NT2/D1 (cell line): Measurements from ENCODE around the gene BMERB1.
"Not testable (repeated sequence)": the region's sequence is repeated elsewhere in the genome, so short reads cannot be mapped to it uniquely, and the experiment has no call there.

Experiments used
- DNase-seq: peaks from one replicate; pipeline ENCODE4 v3.0.0-alpha.2; 2011; ENCODE audit warnings: low read depth, low spot score
- H3K27me3 ChIP-seq: 2 replicates; pipeline ENCODE4 v1.6.0; 2011; ENCODE audit warnings: mild to moderate bottlenecking; ENCODE audit not compliant: insufficient read length, insufficient read depth
- H3K36me3 ChIP-seq: 2 replicates; pipeline ENCODE4 v1.6.1; 2011; ENCODE audit warnings: mild to moderate bottlenecking, low read length, mixed read lengths; ENCODE audit not compliant: insufficient read depth, insufficient read length
- H3K4me1 ChIP-seq: 2 replicates; pipeline ENCODE4 v1.5.1; 2011; ENCODE audit not compliant: insufficient read depth, insufficient read length
- H3K4me3 ChIP-seq: 2 replicates; pipeline ENCODE4 v1.5.1; 2011; ENCODE audit warnings: low read depth; ENCODE audit not compliant: insufficient read length
- H3K9ac ChIP-seq: 2 replicates; pipeline ENCODE4 v1.6.0; 2011; ENCODE audit warnings: low read depth; ENCODE audit not compliant: insufficient read length
- H3K9me3 ChIP-seq: 2 replicates; pipeline ENCODE4 v1.5.1; 2011; ENCODE audit warnings: mild to moderate bottlenecking, low read length; ENCODE audit not compliant: insufficient read depth
- SUZ12 ChIP-seq: IDR thresholded peaks from 2 replicates; pipeline ENCODE4 v1.6.1; 2011; ENCODE audit not compliant: insufficient read length, insufficient read depth; ENCODE audit errors: extremely low read depth
- YY1 ChIP-seq: IDR thresholded peaks from 2 replicates; pipeline ENCODE4 v1.6.1; 2011; ENCODE audit not compliant: insufficient read length, insufficient read depth
- ZNF274 ChIP-seq: IDR thresholded peaks from 2 replicates; pipeline ENCODE4 v1.6.1; 2011; ENCODE audit warnings: mild to moderate bottlenecking, low read depth, low read length

The BMERB1 gene

DNA sequence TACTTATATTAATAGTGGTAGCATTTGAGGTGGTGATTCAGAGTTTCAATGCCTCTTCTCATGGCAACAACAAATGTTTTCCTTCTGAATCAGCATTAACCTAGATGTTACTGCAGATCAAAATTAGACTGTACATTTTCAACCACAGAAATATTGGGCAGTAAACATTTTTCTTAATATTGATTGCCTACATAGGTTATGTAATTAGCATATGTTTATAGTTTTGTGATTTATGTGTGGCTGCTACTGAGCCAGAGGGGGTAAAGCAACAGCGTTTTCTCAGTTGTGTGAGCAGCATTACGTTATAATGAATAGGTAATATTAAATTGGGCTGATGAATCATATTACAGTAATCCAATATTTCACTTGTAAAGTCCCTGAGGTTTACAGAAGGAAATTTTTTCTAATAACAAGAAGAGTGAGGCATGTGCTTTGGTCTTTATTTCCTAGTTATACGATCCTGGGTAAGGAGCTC, 18.8 kb upstream of the BMERB1 start:
- H3K4me3 ChIP-seq: no peak overlapping the region
- no peak overlapping the region for H3K9ac ChIP-seq
- TF ChIP-seq ZNF274 (no peak), SUZ12 (no peak), YY1 (no peak)
- H3K36me3 ChIP-seq: no peaks in the 10 kb centered on the region
- no peaks in the 10 kb centered on the region for H3K27me3 ChIP-seq
- no peaks in the 10 kb centered on the region for H3K4me1 ChIP-seq
- no peaks in the 10 kb centered on the region for H3K9me3 ChIP-seq
- DNase-seq: no peak

GRCh38 chr16:15417197-15417596, 17.2 kb upstream of the BMERB1 start:
- Histone ChIP-seq H3K36me3 (no peaks in the 10 kb centered on the region), H3K4me1 (no peaks in the 10 kb centered on the region), H3K27me3 (no peaks in the 10 kb centered on the region), H3K4me3 (no peak overlapping the region), H3K9me3 (no peaks in the 10 kb centered on the region), H3K9ac (no peak overlapping the region)
- TF ChIP-seq YY1 (no peak), SUZ12 (no peak), ZNF274 (no peak)
- DNase-seq: no peak

- DNase-seq: no peak
- H3K36me3 ChIP-seq: no peaks in the 10 kb centered on the region
- no peaks in the 10 kb centered on the region for H3K9me3 ChIP-seq
- H3K4me1 ChIP-seq: no peaks in the 10 kb centered on the region
- H3K9ac ChIP-seq: no peak overlapping the region
- H3K27me3 ChIP-seq: no peaks in the 10 kb centered on the region
- H3K4me3 ChIP-seq: no peak overlapping the region
- TF ChIP-seq SUZ12: no peak
- no peak for TF ChIP-seq YY1
- no peak for TF ChIP-seq ZNF274
These were observed 16.2 kb upstream of the BMERB1 start for GRCh38 chr16:15418206-15418605.

DNA sequence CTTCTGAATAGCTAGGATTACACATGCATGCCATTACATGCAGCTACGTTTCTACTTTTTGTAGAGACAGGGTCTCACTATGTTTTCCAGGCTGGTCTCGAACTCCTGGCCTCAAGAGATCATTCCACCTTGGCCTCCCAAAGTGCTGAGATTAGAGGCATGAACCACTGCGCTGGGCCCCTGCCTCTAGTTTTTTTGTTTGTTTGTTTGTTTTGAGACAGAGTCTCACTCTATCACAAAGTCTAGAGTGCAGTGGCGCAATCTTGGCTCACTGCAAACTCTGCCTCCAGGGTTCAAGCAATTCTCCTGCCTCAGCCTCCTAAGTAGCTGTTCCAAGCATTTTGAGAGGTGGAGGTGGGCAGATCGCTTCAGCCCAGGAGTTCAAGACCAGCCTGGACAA, 12.7 kb upstream of the BMERB1 start:
- not testable (repeated sequence) for H3K9ac ChIP-seq, DNase-seq, H3K4me1 ChIP-seq, H3K36me3 ChIP-seq, H3K4me3 ChIP-seq, H3K9me3 ChIP-seq, H3K27me3 ChIP-seq

DNA sequence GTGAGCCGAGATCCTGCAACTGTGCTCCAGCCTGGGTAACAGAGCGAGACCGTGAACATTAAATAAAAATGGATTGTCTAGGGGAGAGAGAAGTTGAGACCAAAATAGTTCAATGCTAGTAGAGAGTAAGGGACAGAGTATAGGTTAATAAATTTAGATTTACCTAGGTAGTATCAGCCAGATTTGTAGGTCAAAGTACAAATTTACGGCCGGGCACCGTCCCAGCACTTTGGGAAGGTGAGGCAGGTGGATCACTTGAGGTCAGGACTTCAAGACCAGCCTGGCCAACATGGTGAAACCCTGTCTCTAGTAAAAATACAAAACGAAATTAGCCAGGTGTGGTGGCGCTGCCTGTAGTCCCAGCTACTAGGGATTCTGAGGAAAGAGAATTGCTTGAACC, 12.2 kb upstream of the BMERB1 start:
- H3K36me3 ChIP-seq: no peaks in the 10 kb centered on the region
- no peak for TF ChIP-seq YY1
- no peak for TF ChIP-seq ZNF274
- TF ChIP-seq SUZ12: no peak
- DNase-seq: no peak
- H3K9me3 ChIP-seq: no peaks in the 10 kb centered on the region
- no peak overlapping the region for H3K4me3 ChIP-seq
- no peaks in the 10 kb centered on the region for H3K4me1 ChIP-seq
- no peaks in the 10 kb centered on the region for H3K27me3 ChIP-seq
- no peak overlapping the region for H3K9ac ChIP-seq

DNA sequence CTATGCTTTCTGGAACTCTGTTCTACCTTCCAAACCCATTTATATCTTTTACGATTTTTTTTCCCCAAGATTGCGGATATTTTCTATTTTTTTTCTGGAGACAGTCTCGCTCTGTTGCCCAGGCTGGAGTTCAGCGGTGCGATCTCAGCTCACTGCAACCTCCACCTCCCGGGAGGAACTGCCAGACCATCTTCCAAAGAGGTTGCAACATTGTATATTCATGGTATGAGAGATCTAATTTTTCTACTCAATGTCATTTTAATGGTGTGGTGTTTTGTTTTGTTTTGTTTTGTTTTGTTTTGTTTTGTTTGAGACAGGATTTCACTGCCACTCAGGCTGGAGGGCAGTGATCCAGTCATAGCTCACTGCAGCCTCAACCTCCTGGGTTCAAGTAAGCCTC, 8.5 kb upstream of the BMERB1 start:
- no peaks in the 10 kb centered on the region for H3K36me3 ChIP-seq
- H3K9ac ChIP-seq: no peak overlapping the region
- no peaks in the 10 kb centered on the region for H3K27me3 ChIP-seq
- DNase-seq: no peak
- H3K9me3 ChIP-seq: no peaks in the 10 kb centered on the region
- TF ChIP-seq YY1: no peak
- no peak for TF ChIP-seq ZNF274
- TF ChIP-seq SUZ12: no peak
- H3K4me3 ChIP-seq: no peak overlapping the region
- H3K4me1 ChIP-seq: peaks cover 2% of the 10 kb centered on the region

- no peaks in the 10 kb centered on the region for H3K36me3 ChIP-seq
- DNase-seq: no peak
- H3K4me3 ChIP-seq: no peak overlapping the region
- H3K9ac ChIP-seq: no peak overlapping the region
- peaks cover 2% of the 10 kb centered on the region for H3K4me1 ChIP-seq
- no peaks in the 10 kb centered on the region for H3K9me3 ChIP-seq
- no peaks in the 10 kb centered on the region for H3K27me3 ChIP-seq
- TF ChIP-seq ZNF274: no peak
- no peak for TF ChIP-seq SUZ12
- no peak for TF ChIP-seq YY1
These were observed 7.6 kb upstream of the BMERB1 start for GRCh38 chr16:15426796-15427195.
